HUES64 (cell line): ENCODE data around the gene CTXN3.

Source experiments
- H3K27ac ChIP-seq: 2 replicates; pipeline ENCODE4 v1.7.0; 2013; ENCODE audit warnings: low read depth, low read length, inconsistent platforms
- H3K27me3 ChIP-seq: 2 replicates; pipeline ENCODE4 v1.6.1; 2013; ENCODE audit warnings: mild to moderate bottlenecking, low read length; ENCODE audit not compliant: insufficient read depth
- H3K36me3 ChIP-seq: 2 replicates; pipeline ENCODE4 v1.6.1; 2013; ENCODE audit warnings: mild to moderate bottlenecking, low read length; ENCODE audit not compliant: insufficient read depth
- H3K4me1 ChIP-seq: 2 replicates; pipeline ENCODE4 v1.6.1; 2013; ENCODE audit warnings: mild to moderate bottlenecking, low read length, moderate library complexity; ENCODE audit not compliant: insufficient read depth
- H3K4me3 ChIP-seq: 2 replicates; pipeline ENCODE4 v1.5.1; 2013; ENCODE audit warnings: mild to moderate bottlenecking, low read length, moderate library complexity
- H3K9ac ChIP-seq: 2 replicates; pipeline ENCODE4 v1.6.1; 2013; ENCODE audit warnings: mild to moderate bottlenecking, low read depth, low read length
- H3K9me3 ChIP-seq: 2 replicates; pipeline ENCODE4 v1.6.1; 2013; ENCODE audit warnings: low read depth, low read length; ENCODE audit not compliant: insufficient read depth
- WGBS: fragments of 150-250, 120-280 bp; methylation state at CpG from one replicate; pipeline ENCODE4 v1.1.7; 2013; ENCODE audit warnings: missing lambda C conversion rate; 5-methylcytosine and 5-hydroxymethylcytosine counted together

Gene CTXN3

GRCh38 chr5:127615916-127616315 lies 33.0 kb upstream of the CTXN3 start:
- Histone ChIP-seq H3K4me3 (no peak overlapping the region), H3K9ac (no peak overlapping the region), H3K9me3 (no peaks in the 10 kb centered on the region), H3K4me1 (peaks cover 9% of the 10 kb centered on the region; the same call in 1 of the 2 replicates), H3K27ac (no peak overlapping the region), H3K27me3 (no peaks in the 10 kb centered on the region), H3K36me3 (no peaks in the 10 kb centered on the region)
- WGBS, result 81% methylated on average over 2 of the region's 2 CpGs

GRCh38 chr5:127619908-127620479 lies 28.9 kb upstream of the CTXN3 start:
- WGBS, result 90% methylated on average over 5 of the region's 5 CpGs
- H3K27ac ChIP-seq, result no peak overlapping the region
- H3K4me3 ChIP-seq, result no peak overlapping the region
- H3K4me1 ChIP-seq, result peaks cover 15% of the 10 kb centered on the region
- H3K27me3 ChIP-seq, result no peaks in the 10 kb centered on the region
- no peaks in the 10 kb centered on the region for H3K9me3 ChIP-seq
- H3K9ac ChIP-seq, result no peak overlapping the region
- no peaks in the 10 kb centered on the region for H3K36me3 ChIP-seq

- Histone ChIP-seq H3K27ac (no peak overlapping the region), H3K4me3 (no peak overlapping the region), H3K9ac (no peak overlapping the region), H3K4me1 (peaks cover 6% of the 10 kb centered on the region; the same call in 1 of the 2 replicates), H3K27me3 (no peaks in the 10 kb centered on the region), H3K9me3 (no peaks in the 10 kb centered on the region), H3K36me3 (no peaks in the 10 kb centered on the region)
- 86% methylated on average over 3 of the region's 4 CpGs for WGBS
Measured at GRCh38 chr5:127621601-127622325, 27.1 kb upstream of the CTXN3 start.

- Histone ChIP-seq H3K36me3 (no peaks in the 10 kb centered on the region), H3K9me3 (no peaks in the 10 kb centered on the region), H3K4me3 (no peak overlapping the region), H3K27me3 (no peaks in the 10 kb centered on the region), H3K27ac (no peak overlapping the region), H3K9ac (no peak overlapping the region), H3K4me1 (no peaks in the 10 kb centered on the region)
Measured at GRCh38 chr5:127634007-127634406, 14.9 kb upstream of the CTXN3 start.

- no peaks in the 10 kb centered on the region for H3K4me1 ChIP-seq
- H3K9ac ChIP-seq, result no peak overlapping the region
- no peaks in the 10 kb centered on the region for H3K36me3 ChIP-seq
- no peak overlapping the region for H3K4me3 ChIP-seq
- H3K9me3 ChIP-seq, result no peaks in the 10 kb centered on the region
- no CpG with 5 or more reads among the region's 2 CpGs for WGBS
- H3K27me3 ChIP-seq, result no peaks in the 10 kb centered on the region
- H3K27ac ChIP-seq, result no peak overlapping the region
Measured at GRCh38 chr5:127639828-127640227, 9.1 kb upstream of the CTXN3 start.

GRCh38 chr5:127642949-127643348 lies 5.9 kb upstream of the CTXN3 start:
- Histone ChIP-seq H3K4me3 (no peak overlapping the region), H3K36me3 (no peaks in the 10 kb centered on the region), H3K9ac (no peak overlapping the region), H3K27me3 (no peaks in the 10 kb centered on the region), H3K4me1 (no peaks in the 10 kb centered on the region), H3K9me3 (no peaks in the 10 kb centered on the region), H3K27ac (no peak overlapping the region)
- WGBS, result 93% methylated on average over 2 of the region's 2 CpGs

GRCh38 chr5:127643607-127644006 lies 5.3 kb upstream of the CTXN3 start:
- no peaks in the 10 kb centered on the region for H3K9me3 ChIP-seq
- no peak overlapping the region for H3K4me3 ChIP-seq
- H3K9ac ChIP-seq, result no peak overlapping the region
- H3K4me1 ChIP-seq, result peaks cover 3% of the 10 kb centered on the region; the same call in 1 of the 2 replicates
- no peak overlapping the region for H3K27ac ChIP-seq
- WGBS, result 97% methylated on average over 1 of the region's 1 CpG
- H3K36me3 ChIP-seq, result no peaks in the 10 kb centered on the region
- H3K27me3 ChIP-seq, result no peaks in the 10 kb centered on the region

- Histone ChIP-seq H3K4me3 (no peak overlapping the region), H3K9ac (no peak overlapping the region), H3K9me3 (no peaks in the 10 kb centered on the region), H3K36me3 (no peaks in the 10 kb centered on the region), H3K27ac (no peak overlapping the region), H3K4me1 (peaks cover 20% of the 10 kb centered on the region), H3K27me3 (no peaks in the 10 kb centered on the region)
- WGBS, result 96% methylated on average over 2 of the region's 2 CpGs
Measured at GRCh38 chr5:127645300-127645726, 3.6 kb upstream of the CTXN3 start.

GRCh38 chr5:127647361-127647958 lies 1.4 kb upstream of the CTXN3 start:
- H3K4me3 ChIP-seq, result no peak overlapping the region
- H3K4me1 ChIP-seq, result peaks cover 21% of the 10 kb centered on the region
- H3K27ac ChIP-seq, result no peak overlapping the region
- H3K9me3 ChIP-seq, result no peaks in the 10 kb centered on the region
- no peaks in the 10 kb centered on the region for H3K36me3 ChIP-seq
- H3K9ac ChIP-seq, result no peak overlapping the region
- WGBS, result 96% methylated on average over 8 of the region's 8 CpGs
- H3K27me3 ChIP-seq, result no peaks in the 10 kb centered on the region

- peaks cover 21% of the 10 kb centered on the region for H3K4me1 ChIP-seq
Measured at GRCh38 chr5:127650022-127650421, 1.1 kb downstream of the CTXN3 start.

GRCh38 chr5:127650649-127651048 lies 1.8 kb downstream of the CTXN3 start:
- Histone ChIP-seq H3K9ac (no peak overlapping the region), H3K27ac (no peak overlapping the region), H3K4me1 (peaks cover 21% of the 10 kb centered on the region), H3K4me3 (no peak overlapping the region), H3K9me3 (no peaks in the 10 kb centered on the region), H3K27me3 (no peaks in the 10 kb centered on the region), H3K36me3 (no peaks in the 10 kb centered on the region)
- 82% methylated on average over 1 of the region's 1 CpG for WGBS

More at GRCh38 chr5:127650022-127650421, 1.1 kb downstream of the CTXN3 start:
- Histone ChIP-seq H3K27ac (no peak overlapping the region), H3K27me3 (no peaks in the 10 kb centered on the region), H3K9me3 (no peaks in the 10 kb centered on the region), H3K9ac (no peak overlapping the region), H3K36me3 (no peaks in the 10 kb centered on the region), H3K4me3 (no peak overlapping the region)
- 45% methylated on average over 2 of the region's 2 CpGs for WGBS
